HL-60 (cell line): ENCODE results near the gene IQGAP2.

Source experiments
- TF ChIP-seq, protein P1 (sequence below): IDR thresholded peaks from one replicate; pipeline ENCODE4 v1.5.1; 2011; ENCODE audit warnings: low read length, control low read depth, inconsistent platforms; ENCODE audit not compliant: insufficient read depth
- TF ChIP-seq, protein P2 (sequence below): IDR thresholded peaks from 2 replicates; pipeline ENCODE4 v1.6.1; 2012; ENCODE audit warnings: low read depth; ENCODE audit not compliant: insufficient replicate concordance

DNA sequence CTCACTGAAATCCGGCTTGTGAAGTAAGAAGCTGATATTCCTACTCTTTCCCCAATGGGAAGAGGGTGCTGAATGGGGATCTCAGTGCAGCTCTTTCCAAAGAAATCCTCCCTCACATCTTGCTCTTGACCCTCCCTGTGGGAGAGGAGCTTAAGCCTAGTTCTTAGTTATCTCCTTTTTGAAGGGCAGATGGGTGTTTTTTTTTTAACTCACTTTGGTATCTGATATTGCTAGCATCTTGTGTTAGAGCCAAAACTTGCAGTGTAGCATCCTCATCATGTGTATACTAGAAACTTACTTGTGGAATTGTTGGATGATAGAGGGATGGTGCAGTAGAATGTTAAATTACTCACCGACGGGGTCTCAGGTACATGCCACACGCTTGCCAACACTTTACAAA is 129.9 kb downstream of the IQGAP2 start:
- TF ChIP-seq, protein P1, sequence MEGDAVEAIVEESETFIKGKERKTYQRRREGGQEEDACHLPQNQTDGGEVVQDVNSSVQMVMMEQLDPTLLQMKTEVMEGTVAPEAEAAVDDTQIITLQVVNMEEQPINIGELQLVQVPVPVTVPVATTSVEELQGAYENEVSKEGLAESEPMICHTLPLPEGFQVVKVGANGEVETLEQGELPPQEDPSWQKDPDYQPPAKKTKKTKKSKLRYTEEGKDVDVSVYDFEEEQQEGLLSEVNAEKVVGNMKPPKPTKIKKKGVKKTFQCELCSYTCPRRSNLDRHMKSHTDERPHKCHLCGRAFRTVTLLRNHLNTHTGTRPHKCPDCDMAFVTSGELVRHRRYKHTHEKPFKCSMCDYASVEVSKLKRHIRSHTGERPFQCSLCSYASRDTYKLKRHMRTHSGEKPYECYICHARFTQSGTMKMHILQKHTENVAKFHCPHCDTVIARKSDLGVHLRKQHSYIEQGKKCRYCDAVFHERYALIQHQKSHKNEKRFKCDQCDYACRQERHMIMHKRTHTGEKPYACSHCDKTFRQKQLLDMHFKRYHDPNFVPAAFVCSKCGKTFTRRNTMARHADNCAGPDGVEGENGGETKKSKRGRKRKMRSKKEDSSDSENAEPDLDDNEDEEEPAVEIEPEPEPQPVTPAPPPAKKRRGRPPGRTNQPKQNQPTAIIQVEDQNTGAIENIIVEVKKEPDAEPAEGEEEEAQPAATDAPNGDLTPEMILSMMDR, result no peak
- TF ChIP-seq, protein P2, sequence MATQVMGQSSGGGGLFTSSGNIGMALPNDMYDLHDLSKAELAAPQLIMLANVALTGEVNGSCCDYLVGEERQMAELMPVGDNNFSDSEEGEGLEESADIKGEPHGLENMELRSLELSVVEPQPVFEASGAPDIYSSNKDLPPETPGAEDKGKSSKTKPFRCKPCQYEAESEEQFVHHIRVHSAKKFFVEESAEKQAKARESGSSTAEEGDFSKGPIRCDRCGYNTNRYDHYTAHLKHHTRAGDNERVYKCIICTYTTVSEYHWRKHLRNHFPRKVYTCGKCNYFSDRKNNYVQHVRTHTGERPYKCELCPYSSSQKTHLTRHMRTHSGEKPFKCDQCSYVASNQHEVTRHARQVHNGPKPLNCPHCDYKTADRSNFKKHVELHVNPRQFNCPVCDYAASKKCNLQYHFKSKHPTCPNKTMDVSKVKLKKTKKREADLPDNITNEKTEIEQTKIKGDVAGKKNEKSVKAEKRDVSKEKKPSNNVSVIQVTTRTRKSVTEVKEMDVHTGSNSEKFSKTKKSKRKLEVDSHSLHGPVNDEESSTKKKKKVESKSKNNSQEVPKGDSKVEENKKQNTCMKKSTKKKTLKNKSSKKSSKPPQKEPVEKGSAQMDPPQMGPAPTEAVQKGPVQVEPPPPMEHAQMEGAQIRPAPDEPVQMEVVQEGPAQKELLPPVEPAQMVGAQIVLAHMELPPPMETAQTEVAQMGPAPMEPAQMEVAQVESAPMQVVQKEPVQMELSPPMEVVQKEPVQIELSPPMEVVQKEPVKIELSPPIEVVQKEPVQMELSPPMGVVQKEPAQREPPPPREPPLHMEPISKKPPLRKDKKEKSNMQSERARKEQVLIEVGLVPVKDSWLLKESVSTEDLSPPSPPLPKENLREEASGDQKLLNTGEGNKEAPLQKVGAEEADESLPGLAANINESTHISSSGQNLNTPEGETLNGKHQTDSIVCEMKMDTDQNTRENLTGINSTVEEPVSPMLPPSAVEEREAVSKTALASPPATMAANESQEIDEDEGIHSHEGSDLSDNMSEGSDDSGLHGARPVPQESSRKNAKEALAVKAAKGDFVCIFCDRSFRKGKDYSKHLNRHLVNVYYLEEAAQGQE, result no peak
